Measurements from ENCODE around the gene TRIM54. TPM values are rescaled to one million over a fixed set of nuclear protein-coding genes. Genes with fewer than 3 reads are reported as not detected.
A peak's percentile ranks its signal among the peaks of the same experiment; 100 is the strongest.
"Not testable (repeated sequence)": the region's sequence is repeated elsewhere in the genome, so short reads cannot be mapped to it uniquely, and the experiment has no call there.

TRIM54 gene
- total RNA-seq, 1 experiment from 2014 or later = 2.8 TPM

DNA sequence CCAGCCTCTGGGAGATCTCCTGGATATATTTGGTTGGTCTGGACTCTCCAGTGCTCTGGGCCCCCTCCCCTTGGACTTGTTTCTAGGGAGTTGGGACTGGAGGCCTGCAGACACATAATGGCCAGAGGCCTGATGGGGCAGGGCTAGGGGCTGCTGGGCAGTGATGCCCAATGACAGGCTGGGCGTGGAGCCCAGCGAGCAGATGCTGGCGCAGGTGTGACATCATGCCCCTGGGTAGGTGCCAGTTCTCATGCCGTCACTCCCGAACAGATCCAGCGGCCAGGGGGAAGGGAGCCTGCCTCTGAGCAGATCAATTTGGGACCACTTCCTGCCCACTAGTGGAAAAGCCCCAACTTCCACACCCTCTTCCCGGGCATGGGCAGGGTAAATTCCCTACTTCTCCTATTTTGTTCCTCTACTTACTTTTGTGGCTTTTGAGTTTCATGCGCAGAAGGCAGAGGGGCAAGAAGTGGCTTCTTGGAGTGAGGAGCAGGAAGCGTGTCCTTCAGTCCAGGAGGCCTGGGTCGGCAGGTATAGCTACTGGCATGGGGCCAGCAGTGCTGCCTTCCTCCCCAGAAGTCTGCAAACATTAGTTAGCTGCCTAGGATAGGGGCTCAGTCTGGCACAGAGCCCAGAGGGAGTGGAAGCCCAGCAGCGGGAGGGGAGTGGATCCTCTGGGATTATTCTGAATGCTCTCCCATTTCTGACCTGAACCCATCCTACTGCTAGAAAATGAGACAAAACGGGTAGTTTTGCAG is 34.6 kb downstream of the TRIM54 start:
- Histone ChIP-seq H3K27me3 (replicated peaks; ENCODE audit: insufficient read depth, low read depth, low read length, poor library complexity) (no peaks in the 10 kb centered on the region), H3K27ac (ENCODE audit: low read depth, low read length, poor library complexity, severe bottlenecking) (no peak overlapping the region), H3K4me3 (ENCODE audit: low read depth, low read length, poor library complexity, severe bottlenecking) (no peak overlapping the region), H3K36me3 (ENCODE audit: insufficient read depth, low read length, poor library complexity, severe bottlenecking) (no peaks in the 10 kb centered on the region), H3K9me3 (ENCODE audit: low read depth, low read length, poor library complexity, severe bottlenecking) (no peaks in the 10 kb centered on the region), H3K4me1 (ENCODE audit: insufficient read depth, low read length, poor library complexity, severe bottlenecking) (peaks cover 4% of the 10 kb centered on the region)
- ChIA-PET CTCF (no interaction called here), POLR2A (ENCODE audit: low non-redundant PET) (no interaction called here)
- DNase-seq (ENCODE audit: low spot score) = no peak
- intact Hi-C loops (cut with micrococcal nuclease; ENCODE audit: unreplicated experiment) = no loop called here
- no peak for TF ChIP-seq EZH2 (IDR thresholded peaks at IDR 0.05; ENCODE audit: borderline replicate concordance, low read depth, low read length, poor library complexity, severe bottlenecking)
- TF ChIP-seq, protein P1, sequence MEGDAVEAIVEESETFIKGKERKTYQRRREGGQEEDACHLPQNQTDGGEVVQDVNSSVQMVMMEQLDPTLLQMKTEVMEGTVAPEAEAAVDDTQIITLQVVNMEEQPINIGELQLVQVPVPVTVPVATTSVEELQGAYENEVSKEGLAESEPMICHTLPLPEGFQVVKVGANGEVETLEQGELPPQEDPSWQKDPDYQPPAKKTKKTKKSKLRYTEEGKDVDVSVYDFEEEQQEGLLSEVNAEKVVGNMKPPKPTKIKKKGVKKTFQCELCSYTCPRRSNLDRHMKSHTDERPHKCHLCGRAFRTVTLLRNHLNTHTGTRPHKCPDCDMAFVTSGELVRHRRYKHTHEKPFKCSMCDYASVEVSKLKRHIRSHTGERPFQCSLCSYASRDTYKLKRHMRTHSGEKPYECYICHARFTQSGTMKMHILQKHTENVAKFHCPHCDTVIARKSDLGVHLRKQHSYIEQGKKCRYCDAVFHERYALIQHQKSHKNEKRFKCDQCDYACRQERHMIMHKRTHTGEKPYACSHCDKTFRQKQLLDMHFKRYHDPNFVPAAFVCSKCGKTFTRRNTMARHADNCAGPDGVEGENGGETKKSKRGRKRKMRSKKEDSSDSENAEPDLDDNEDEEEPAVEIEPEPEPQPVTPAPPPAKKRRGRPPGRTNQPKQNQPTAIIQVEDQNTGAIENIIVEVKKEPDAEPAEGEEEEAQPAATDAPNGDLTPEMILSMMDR (conservative IDR thresholded peaks at IDR 0.05; ENCODE audit: low read depth, low read length) = no peak
- BruUV-seq (replicated peaks) = no TSS peak

DNA sequence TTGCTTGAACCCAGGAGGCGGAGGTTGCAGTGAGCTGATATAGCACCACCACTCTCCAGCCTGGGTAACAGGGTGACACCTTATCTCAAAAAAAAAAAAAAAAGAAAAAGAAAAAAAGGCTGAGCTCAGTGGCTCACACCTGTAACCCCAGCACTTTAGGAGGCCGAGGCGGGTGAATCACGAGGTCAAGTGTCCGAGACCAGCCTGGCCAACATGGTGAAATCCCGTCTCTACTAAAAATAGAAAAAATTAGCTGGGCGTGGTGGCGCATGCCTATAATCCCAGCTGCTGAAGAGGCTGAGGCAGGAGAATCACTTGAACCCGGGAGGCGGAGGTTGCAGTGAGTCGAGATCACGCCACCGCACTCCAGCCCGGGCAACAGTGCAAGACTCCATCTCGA is 37.6 kb downstream of the TRIM54 start:
- CTCF ChIA-PET; BruUV-seq (replicated peaks); H3K27ac ChIP-seq (ENCODE audit: low read depth, low read length, poor library complexity, severe bottlenecking); POLR2A ChIA-PET (ENCODE audit: low non-redundant PET); H3K4me3 ChIP-seq (ENCODE audit: low read depth, low read length, poor library complexity, severe bottlenecking); H3K27me3 ChIP-seq (replicated peaks; ENCODE audit: insufficient read depth, low read depth, low read length, poor library complexity); H3K9me3 ChIP-seq (ENCODE audit: low read depth, low read length, poor library complexity, severe bottlenecking); H3K36me3 ChIP-seq (ENCODE audit: insufficient read depth, low read length, poor library complexity, severe bottlenecking); DNase-seq (ENCODE audit: low spot score); intact Hi-C loops (cut with micrococcal nuclease; ENCODE audit: unreplicated experiment); H3K4me1 ChIP-seq (ENCODE audit: insufficient read depth, low read length, poor library complexity, severe bottlenecking): not testable (repeated sequence)

DNA sequence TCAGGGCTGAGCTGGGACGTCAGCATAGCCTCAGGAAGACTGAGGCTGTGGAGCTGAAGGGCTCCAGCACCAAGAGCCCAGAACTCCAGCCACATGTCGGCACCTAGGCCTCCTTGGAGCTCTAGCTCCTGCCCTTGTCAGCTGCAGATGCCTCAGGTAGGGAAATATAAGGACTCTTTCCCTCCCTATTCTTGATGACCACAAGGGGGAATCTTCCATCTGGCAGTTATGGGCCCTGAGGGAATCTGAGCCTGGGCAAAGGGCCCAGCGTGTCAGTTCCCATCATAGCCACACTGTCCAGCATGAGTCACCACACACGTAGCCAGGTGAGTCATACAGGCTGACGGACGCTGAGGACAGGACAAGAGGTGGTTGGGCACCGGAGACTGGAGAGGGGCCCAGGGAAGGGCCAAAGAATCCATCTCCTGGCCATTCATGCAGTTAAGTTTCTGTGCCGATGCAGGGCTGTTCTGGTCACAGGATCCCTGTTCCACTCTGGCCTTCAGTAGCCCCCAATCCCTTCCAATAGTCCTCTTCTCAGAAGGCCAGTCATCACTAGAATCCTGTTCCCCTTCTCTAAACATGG is 38.8 kb downstream of the TRIM54 start:
- no peaks in the 10 kb centered on the region for H3K27me3 ChIP-seq (replicated peaks; ENCODE audit: insufficient read depth, low read depth, low read length, poor library complexity)

More for the DNA sequence above, 38.8 kb downstream of the TRIM54 start:
- BruUV-seq (replicated peaks) = no TSS peak
- Histone ChIP-seq H3K4me3 (ENCODE audit: low read depth, low read length, poor library complexity, severe bottlenecking) (no peak overlapping the region), H3K27ac (ENCODE audit: low read depth, low read length, poor library complexity, severe bottlenecking) (no peak overlapping the region), H3K9me3 (ENCODE audit: low read depth, low read length, poor library complexity, severe bottlenecking) (no peaks in the 10 kb centered on the region), H3K36me3 (ENCODE audit: insufficient read depth, low read length, poor library complexity, severe bottlenecking) (peaks cover 3% of the 10 kb centered on the region), H3K4me1 (ENCODE audit: insufficient read depth, low read length, poor library complexity, severe bottlenecking) (peaks cover 6% of the 10 kb centered on the region)
- ChIA-PET POLR2A (ENCODE audit: low non-redundant PET) (no interaction called here), CTCF (interaction anchor here (0.5 kb wide), 1 partner anchor 240 kb away, joined by 6 read pairs; no protein-coding TSS in a partner anchor)
- intact Hi-C loops (cut with micrococcal nuclease; ENCODE audit: unreplicated experiment) = no loop called here
- TF ChIP-seq, protein P1 (conservative IDR thresholded peaks at IDR 0.05; ENCODE audit: low read depth, low read length) = no peak
- no peak for TF ChIP-seq EZH2 (IDR thresholded peaks at IDR 0.05; ENCODE audit: borderline replicate concordance, low read depth, low read length, poor library complexity, severe bottlenecking)
- peak; percentile 42 for DNase-seq (ENCODE audit: low spot score)

All from A673 (cell line).